HG02763 (cell line): ENCODE measurements around the gene SQOR.

Source experiments
- ATAC-seq: cut with Tn5 transposase; IDR thresholded peaks from one replicate; pipeline ENCODE4 v1.9.1; 2021; ENCODE audit warnings: mild to moderate bottlenecking, moderate library complexity; ENCODE audit not compliant: unreplicated experiment

The SQOR gene

DNA sequence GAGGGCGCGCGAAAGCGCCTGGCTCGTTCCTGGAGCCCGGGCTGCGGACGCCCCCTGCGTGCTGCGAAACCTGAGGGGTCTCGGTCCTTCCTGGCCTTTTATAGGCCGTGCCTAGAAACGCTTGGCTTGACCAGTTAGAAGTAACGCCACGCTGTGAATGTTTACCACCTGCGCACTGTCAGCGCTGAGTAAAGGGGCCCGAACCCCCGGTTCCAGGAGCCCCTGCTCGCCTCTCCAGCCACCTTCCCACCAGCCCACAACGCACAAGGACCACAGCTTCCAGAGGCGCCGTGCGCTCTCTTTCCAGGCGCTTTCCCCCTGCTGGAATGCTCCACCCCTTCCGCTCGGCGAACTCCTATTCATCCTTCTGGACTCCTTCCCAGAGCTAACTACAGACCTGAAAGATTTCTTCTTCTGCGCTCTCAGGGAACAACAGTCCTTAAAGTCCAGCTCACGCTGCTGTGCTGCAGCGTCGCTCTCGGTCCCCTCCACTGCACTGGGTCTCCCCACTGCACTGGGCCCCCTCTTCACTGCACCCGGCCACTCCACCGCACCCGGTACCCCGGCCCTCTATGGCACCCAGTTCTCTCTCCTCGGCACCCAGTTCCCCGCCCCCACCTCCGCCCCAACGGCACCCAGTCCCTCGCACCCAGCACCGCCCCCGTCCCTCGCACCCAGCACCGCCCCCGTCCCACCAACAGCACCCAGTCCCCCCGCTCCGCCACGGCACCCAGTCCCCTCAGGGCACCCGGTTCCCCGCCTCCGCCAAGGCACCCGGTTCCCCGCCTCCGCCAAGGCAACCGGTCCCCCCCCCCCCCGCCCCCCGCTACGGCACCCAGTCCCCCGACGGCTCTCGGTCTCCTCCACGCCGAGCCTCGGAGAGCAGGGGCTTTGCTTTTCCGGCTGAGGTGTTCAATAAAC is 69.8 kb downstream of the SQOR start:
- ATAC-seq: no peak

DNA sequence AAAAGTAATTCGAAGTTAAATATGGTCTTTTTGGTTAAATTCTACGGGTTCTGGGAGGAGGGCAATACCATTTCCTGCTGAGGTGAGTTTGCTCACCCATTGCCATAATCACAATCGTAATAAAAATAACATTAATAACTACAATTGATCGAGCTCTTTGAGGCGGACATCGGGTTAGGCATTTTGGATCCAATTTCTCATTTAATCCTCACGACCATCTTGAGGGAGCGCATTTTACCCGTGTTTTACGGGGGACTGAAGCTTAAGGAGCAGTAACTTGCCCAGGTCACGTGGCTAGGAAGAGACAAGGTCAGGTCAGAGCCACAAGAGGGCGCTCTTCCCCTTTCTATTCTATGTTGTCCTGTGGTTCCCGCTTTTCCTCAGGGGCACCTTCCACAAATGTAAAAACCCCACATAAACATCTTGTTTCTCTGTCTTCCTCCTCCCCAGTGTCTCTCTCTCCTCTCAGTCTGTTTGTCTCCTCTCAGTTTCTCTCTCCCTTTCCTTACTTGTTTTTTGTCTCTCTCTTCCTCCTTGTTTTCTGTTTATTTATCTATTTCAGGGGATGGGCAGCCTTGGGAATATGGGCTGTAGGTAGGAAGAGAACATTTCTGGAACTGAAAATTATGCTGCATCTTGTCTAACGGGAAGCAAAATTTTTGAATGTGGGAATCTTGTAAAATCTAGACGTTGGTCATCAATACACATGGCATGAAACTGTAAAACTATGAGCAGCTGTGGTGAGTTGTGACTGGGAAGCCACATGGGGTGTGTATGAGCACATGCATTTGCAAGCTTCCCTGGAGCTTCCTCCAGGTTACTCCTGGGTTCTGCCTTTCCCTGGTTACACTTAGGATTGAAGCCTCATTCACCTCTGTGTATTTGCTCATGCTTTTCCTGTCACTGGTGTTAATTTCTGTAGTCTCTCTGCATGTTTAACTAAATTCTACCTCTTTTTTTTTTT is 71.0 kb downstream of the SQOR start:
- peak; percentile 84 for ATAC-seq

DNA sequence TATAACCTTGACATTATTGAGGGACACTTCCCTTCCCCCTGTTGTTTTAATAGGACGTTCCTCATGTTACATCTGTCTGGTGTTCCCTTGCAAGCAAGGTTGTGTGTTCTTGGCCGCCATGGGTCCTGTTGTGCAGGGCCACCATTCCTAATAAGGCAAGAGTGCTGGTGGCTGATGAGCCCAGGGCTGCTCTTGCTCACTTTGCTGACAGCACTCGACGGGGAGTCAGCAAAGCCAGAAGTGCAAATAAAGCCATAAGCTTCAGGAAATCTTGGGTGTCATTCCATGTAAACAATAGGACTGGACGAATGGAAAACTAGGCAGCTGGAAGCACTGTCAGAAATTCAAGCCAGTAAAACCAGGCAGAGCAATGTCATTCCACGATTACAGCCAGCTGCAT is 75.8 kb downstream of the SQOR start:
- ATAC-seq: no peak

GRCh38 chr15:45714590-45715488 is 80.0 kb downstream of the SQOR start:
- peak; percentile 47 for ATAC-seq

- ATAC-seq: no peak
Measured at GRCh38 chr15:45715528-45715927, 80.7 kb downstream of the SQOR start.

- ATAC-seq: no peak
Measured at GRCh38 chr15:45719490-45719889, 84.7 kb downstream of the SQOR start.

DNA sequence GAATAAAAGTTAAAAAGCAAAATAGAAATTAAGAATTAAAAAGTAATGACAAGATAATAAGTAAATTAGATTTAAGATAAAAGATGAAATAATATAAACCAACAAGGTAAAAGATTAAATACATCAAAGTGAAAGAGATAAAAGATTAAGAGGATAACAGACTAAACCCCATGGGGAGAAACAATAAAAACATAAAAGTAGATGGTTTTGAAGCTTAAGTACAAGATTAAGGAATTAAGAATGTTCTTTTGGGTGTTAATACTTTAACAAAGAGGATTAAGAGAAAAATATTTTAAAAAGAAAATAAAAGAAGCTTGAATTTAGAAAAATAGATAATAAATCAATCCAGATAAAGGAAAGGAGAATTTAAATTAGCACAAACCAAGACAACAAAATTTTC is 85.4 kb downstream of the SQOR start:
- no peak for ATAC-seq

GRCh38 chr15:45728641-45729040 is 93.8 kb downstream of the SQOR start:
- no peak for ATAC-seq

DNA sequence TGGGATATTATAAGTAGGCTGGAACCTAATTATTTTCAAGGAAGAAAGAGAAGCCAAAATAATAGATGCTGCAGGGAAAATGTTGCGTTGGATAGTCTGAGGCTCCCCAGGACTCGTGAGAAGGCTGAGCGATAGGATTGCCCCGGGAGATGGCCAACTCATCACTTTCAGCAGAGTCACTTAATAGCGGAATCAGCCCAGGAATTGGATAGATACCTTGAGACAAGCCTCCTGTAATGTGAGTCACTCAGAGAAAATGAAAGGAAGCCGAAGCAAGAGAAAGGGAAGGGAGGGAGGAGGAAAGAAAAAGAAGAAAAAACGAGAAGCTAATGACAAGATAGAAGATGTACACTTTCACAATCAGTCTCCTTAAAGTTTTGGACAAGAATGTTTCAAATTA is 94.3 kb downstream of the SQOR start:
- ATAC-seq: no peak

DNA sequence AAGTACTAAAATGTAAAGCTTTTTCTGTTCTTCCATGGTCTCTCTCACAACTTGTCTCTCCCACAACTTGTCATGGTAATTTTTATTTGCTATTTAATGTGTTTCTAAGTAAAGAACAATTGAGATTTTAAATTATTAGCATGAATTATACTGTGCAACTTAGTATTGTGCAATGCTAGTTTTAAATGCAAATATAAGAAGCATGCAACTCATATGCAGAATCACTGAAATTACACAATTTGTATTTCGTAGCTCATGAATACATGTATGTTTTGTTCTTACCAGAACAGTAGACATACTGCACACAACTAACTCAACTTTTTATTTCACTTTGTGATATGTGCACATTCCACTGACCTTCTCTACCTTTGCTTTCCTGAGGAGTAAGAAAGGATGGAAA is 96.5 kb downstream of the SQOR start:
- no peak for ATAC-seq

DNA sequence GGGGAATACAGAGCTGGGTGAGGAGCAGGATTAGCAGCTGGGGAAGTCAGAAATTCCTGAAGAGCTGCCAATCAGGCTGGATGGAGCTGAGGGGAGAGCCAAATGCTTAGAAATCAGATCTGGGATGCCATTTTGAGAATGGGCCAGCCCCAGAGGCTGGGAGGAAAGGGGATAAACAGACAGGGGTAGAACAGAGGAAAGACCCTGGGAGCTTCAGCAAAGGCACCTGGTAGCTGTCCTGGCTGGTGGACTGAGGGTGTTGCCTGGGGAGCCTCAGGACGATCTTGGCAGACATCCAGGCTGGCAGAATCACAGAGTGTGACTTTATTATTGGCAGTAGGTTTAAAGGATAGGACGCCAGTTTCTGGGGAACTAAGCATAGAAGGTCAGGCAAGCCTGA is 97.8 kb downstream of the SQOR start:
- no peak for ATAC-seq

GRCh38 chr15:45734260-45734711 is 99.5 kb downstream of the SQOR start:
- ATAC-seq: no peak
